Measurements from ENCODE around the gene PTTG1IP2.

Gene PTTG1IP2

DNA sequence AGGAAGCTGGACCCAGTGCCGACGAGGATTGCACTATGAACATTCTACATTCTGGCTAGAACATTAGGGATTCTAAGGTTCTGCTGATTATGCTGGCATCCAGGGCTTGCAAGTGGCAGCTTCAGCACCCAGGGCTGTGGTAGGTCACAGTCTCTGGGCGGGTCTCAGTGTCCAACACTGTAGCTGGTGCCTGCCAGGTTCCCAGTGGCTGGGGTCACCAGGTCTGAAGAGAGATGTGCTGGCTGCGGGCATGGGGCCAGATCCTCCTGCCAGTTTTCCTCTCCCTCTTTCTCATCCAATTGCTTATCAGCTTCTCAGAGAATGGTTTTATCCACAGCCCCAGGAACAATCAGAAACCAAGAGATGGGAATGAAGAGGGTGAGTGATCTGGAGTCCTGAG lies at the start of gene PTTG1IP2:
Gene PTTG1IP2 (plus strand): TSS at position 86 of the 400 bp plus-strand sequence. CDS start 148 bp downstream, at position 234.
- TF ChIP-seq, protein P1, sequence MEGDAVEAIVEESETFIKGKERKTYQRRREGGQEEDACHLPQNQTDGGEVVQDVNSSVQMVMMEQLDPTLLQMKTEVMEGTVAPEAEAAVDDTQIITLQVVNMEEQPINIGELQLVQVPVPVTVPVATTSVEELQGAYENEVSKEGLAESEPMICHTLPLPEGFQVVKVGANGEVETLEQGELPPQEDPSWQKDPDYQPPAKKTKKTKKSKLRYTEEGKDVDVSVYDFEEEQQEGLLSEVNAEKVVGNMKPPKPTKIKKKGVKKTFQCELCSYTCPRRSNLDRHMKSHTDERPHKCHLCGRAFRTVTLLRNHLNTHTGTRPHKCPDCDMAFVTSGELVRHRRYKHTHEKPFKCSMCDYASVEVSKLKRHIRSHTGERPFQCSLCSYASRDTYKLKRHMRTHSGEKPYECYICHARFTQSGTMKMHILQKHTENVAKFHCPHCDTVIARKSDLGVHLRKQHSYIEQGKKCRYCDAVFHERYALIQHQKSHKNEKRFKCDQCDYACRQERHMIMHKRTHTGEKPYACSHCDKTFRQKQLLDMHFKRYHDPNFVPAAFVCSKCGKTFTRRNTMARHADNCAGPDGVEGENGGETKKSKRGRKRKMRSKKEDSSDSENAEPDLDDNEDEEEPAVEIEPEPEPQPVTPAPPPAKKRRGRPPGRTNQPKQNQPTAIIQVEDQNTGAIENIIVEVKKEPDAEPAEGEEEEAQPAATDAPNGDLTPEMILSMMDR (IDR thresholded peaks at IDR 0.05; ENCODE audit: low read depth, low read length, missing control alignments), result no peak
- H3K4me3 ChIP-seq (replicated peaks; ENCODE audit: low read depth, low read length), result no peak within 1 kb of the TSS
- no peak for DNase-seq (ENCODE audit: extremely low read depth, low read depth)

DNA sequence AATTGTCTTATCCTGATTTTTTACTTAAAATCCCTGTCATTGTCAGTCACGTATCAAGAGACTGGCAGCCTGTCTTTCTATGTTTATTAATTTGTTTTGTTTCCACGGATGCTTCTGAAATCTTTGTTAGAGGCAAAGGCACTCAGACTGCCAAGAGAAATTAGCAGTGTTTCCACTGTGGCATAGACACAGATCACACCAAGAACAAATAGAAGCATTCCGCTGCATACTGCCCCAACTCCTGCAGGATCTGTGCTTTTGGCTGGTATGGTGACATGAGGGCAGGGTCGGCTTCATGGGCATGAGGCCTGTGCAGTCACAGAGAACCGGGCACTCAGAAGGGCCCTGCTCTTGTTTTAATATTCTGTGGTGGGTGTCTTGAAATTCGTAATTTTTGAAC lies 47.8 kb upstream of the PTTG1IP2 start:
- H3K4me3 ChIP-seq (replicated peaks; ENCODE audit: low read depth, low read length), result no peak overlapping the region
- TF ChIP-seq, protein P1 (IDR thresholded peaks at IDR 0.05; ENCODE audit: low read depth, low read length, missing control alignments), result no peak
- no peak for DNase-seq (ENCODE audit: extremely low read depth, low read depth)

DNA sequence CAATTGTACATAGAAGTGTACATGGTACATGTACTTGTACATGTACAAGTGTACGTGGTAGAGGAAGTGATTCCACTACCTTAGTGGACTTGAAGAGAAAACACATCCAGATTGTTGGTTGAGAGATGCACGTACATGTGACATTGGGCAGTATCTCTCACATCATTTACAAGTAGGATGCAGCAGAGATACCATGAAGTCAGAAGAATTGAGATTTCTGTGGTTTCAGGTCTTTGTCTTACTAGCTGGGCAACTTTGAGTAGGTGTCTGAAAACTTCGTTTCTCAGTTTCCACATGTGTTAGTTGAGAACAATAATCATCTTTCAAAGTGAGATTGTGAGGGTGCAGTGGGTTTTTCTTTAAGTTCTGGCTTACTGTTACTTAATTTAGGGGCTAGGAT lies 44.7 kb upstream of the PTTG1IP2 start:
- no peak for DNase-seq (ENCODE audit: extremely low read depth, low read depth)
- TF ChIP-seq, protein P1 (IDR thresholded peaks at IDR 0.05; ENCODE audit: low read depth, low read length, missing control alignments), result no peak

DNA sequence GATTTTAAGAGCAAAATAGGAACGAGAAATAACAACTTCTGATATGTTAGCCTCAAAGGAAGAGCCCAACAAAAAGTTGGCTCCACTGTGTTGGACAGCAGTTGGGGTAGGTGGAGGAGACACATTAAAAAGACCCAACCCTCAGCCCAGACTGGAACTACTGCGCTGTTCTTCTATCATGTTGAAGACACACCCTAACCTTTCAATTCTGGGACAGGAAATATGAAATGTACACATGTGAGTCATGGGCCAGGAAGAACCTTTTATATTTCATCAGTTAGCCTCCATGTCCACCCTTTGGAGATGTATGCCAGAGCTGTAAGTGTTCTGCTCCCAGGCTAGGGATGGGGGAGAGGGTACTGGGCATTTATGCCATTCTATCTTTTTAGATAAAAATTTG lies 44.1 kb upstream of the PTTG1IP2 start:
- no peak for DNase-seq (ENCODE audit: extremely low read depth, low read depth)
- no peak overlapping the region for H3K4me3 ChIP-seq (replicated peaks; ENCODE audit: low read depth, low read length)
- TF ChIP-seq, protein P1 (IDR thresholded peaks at IDR 0.05; ENCODE audit: low read depth, low read length, missing control alignments), result no peak

More for the DNA sequence above, 44.7 kb upstream of the PTTG1IP2 start:
- H3K4me3 ChIP-seq (replicated peaks; ENCODE audit: low read depth, low read length), result no peak overlapping the region

DNA sequence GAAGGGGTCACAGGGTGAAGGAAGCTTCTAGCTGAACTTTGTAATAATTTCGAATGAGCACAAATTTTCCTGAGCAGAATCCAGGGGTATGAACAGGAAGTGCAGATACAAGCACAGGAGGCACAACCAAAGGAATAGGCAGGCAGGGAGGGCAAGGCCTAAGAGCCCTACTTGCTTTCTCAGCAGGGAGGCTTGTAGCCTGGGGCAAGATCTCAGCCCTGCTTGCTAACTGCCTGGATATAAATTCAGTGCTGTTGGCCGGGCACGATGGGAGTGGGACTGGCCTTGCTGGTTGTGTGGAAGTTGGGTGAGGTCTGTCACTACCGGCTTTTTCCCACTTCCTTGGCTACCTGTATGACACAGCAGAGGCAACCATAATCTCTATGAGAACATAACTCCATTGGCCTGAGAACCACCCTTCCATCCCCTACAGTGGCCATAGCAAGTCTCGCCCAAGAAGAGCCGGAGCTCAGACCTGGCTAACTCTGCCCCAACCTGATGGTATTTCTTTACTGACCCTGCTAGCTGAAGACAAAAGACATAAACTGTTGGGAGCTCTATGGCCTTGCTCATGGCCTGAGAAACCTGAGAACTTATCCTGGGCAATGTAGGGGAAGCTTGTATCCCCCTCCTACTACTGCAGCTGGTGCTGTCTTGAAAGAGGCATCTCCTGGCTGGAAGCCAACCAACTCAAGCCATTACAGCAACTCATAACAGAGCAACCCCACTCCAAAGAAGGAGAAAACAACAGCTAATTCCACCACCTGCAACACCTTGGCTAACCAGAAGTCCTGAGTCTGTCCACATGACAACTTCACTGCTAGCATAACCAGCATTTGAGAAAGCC lies 38.6 kb upstream of the PTTG1IP2 start:
- H3K4me3 ChIP-seq (replicated peaks; ENCODE audit: low read depth, low read length), result no peak overlapping the region
- TF ChIP-seq, protein P1 (IDR thresholded peaks at IDR 0.05; ENCODE audit: low read depth, low read length, missing control alignments), result no peak
- no peak for DNase-seq (ENCODE audit: extremely low read depth, low read depth)

DNA sequence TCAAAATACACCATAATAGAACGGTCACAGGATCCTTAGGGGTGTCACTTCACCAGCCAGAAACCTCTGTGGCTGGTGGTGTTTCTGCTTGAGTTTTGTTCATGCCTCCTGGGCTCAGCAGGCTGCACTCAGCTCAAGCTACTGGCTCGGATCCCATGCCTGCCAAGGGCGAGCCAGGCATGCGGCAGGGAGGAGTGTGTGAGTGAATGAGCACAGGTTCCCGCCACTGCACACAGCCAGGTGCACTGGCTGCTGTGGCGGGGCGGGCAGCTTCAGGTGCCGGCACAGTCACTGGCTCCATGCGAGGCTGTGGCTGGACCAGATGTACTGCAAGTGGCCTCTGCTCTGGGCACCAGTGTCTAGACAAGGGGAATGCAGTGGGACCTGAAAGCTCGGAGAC lies 36.7 kb upstream of the PTTG1IP2 start:
- TF ChIP-seq, protein P1 (IDR thresholded peaks at IDR 0.05; ENCODE audit: low read depth, low read length, missing control alignments), result no peak
- DNase-seq (ENCODE audit: extremely low read depth, low read depth), result no peak

More for the DNA sequence above, 36.7 kb upstream of the PTTG1IP2 start:
- no peak overlapping the region for H3K4me3 ChIP-seq (replicated peaks; ENCODE audit: low read depth, low read length)

Measured in HFF-Myc (cell line).